GM19239 (cell line): ENCODE results near the gene APOB.

ENCODE experiments used
- DNase-seq: peaks from one replicate; pipeline ENCODE4 v3.0.0; 2011; ENCODE audit warnings: low spot score; ENCODE audit not compliant: insufficient read length
- FAIRE-seq: peaks from 2 replicates; lab custom pipeline; 2011; peaks lifted over from hg19 to GRCh38; lab: Jason Lieb, UNC

The APOB gene

GRCh38 chr2:20959252-20959651, 84.6 kb downstream of the APOB start:
- FAIRE-seq (no peak), DNase-seq (no peak)

DNA sequence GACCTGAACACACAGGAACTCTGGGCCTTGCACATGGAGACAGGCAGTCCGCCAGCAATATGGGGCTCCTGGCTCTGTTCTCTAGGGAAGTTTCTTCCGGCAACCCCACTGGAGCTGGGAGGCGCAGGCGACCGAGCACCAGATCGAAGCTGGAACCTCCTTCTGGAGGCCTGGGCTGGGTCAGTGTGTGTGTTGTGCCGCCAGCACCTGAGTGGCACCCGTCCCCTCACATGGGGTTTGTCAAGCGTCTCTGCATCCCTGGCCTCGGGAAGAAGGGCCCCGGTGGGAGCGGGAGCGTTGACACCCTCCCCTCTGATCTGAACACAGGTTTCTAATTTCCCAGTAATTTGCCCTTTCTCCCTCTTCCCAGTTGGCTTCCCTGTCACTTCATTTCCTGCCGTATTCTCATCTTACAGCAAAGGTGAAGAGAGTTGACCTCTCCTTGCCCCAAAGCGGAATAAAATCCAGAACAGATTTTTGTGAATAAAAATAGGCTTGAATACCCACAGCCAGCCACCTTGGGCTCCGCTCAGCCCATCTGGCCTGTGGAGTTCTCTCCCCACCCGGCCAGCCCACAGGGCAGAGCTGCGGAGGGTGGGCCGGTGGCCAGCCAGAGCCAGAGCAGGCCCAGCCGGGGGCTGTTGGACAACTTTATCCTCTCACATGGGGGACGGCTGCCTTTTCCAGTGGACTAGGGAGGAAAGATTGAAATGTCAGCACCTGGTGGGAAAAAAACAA, 85.9 kb downstream of the APOB start:
- no peak for FAIRE-seq
- no peak for DNase-seq

DNA sequence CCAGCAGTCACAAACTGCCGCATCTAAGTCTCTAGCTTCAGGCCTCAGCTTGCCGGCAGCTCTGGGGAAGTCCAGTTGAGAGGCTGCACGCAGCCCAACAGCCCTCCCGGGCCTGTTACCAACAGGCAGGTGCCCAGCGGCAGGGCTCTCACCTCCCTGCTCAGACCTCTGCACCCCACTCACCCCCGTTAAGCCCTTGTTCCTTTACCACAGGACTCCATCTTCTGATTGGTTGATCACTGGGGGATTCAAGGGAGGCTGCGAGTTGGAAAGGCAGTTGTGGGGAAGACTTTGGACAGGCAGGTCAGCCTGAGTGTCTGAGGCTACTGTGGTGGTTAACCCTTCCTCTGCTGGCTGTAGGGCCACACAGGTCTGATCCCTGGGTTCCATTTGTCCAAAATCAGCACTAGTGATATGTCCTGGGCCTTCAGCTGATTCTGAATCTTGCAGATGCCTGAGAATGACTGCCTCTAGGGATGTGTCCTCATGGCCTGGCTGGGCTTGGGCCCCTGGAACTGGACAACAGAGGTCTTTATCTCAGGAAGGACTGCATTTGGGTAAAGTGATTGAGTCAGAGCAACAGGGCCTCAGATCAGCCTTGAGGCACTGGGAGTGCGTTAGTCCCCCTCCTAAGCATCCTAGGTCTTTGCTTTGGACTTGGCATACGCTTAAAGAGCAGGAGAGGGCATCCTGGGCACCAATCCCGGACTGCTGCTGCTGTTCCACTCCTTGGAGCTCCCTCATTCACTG, 88.4 kb downstream of the APOB start:
- FAIRE-seq = no peak
- no peak for DNase-seq

- FAIRE-seq (no peak), DNase-seq (no peak)
Measured at GRCh38 chr2:20953146-20953824, 90.6 kb downstream of the APOB start.
